ENCODE data around the gene SIRT3. TPM values are rescaled to one million over a fixed set of nuclear protein-coding genes. Genes with fewer than 3 reads are reported as not detected.

The SIRT3 gene
- total RNA-seq, 1 donor = 10.4 TPM

DNA sequence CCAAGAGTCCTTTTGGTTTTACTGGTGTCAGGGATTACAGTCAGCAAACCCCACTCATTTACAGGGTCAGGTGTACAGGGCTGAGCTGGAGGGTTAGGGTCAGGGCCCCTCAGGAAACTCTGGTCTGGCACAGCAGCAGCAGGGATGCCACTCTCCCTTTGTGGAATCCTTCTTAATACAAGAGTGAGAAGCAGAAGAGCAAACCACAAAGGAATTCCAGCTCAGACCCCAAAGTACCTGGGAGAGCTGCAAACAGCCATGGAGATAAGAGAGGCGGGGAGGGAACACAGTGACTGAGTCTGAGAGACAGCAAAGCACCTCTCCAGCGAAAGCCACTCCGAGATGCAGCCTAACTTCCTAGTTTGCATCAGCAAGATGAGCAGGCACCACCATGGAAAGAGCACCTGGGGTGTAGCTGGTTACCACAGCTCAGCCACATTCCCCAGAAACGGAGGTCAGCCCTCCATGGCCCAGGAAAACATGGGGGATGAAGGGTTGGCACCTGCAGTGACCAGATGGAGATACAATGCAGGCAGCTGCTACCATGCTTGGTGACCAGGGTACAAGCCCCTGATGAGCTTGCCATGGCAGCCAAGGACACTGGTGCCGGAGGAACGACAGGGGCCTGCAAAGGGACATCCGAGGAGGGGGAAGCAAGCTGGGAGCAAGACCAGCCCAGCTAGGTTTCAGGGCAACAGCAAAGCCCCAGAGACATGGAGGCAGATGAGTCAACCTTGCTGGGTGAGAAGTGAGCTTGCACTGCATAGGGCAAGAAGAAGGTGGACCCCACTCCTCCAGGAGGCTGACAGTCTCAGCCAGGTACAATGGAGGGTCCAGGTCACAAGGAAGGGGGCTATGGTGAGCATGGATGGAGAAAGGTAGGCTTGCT, 32.8 kb downstream of the SIRT3 start:
- TF ChIP-seq, protein P1, sequence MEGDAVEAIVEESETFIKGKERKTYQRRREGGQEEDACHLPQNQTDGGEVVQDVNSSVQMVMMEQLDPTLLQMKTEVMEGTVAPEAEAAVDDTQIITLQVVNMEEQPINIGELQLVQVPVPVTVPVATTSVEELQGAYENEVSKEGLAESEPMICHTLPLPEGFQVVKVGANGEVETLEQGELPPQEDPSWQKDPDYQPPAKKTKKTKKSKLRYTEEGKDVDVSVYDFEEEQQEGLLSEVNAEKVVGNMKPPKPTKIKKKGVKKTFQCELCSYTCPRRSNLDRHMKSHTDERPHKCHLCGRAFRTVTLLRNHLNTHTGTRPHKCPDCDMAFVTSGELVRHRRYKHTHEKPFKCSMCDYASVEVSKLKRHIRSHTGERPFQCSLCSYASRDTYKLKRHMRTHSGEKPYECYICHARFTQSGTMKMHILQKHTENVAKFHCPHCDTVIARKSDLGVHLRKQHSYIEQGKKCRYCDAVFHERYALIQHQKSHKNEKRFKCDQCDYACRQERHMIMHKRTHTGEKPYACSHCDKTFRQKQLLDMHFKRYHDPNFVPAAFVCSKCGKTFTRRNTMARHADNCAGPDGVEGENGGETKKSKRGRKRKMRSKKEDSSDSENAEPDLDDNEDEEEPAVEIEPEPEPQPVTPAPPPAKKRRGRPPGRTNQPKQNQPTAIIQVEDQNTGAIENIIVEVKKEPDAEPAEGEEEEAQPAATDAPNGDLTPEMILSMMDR (IDR thresholded peaks at IDR 0.05; ENCODE audit: insufficient read depth, low read depth, low read length) = no peak
- no peak overlapping the region for H3K4me3 ChIP-seq (ENCODE audit: low read depth, low read length)
- no peak for DNase-seq (ENCODE audit: low read depth)

DNA sequence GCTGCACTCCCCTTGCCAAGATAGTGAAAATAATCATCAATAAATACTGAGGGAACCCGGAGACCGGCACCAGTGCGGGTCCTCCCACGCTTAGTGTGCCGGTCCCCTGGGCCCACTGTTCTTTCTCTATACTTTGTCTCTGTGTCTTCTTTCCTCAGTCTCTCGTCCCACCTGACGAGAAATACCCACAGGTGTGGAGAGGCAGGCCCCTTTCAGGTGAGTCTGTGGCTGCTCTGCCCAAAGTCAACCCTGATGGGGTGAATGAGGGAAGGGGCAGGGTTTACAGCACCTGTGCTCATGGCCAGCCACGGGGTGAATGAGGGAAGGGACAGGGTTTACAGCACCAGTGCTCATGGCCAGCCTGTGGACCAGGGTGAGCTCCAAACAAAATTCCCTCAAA, 33.7 kb downstream of the SIRT3 start:
- no peak for DNase-seq (ENCODE audit: low read depth)
- TF ChIP-seq, protein P1 (IDR thresholded peaks at IDR 0.05; ENCODE audit: insufficient read depth, low read depth, low read length) = no peak
- no peak overlapping the region for H3K4me3 ChIP-seq (ENCODE audit: low read depth, low read length)

DNA sequence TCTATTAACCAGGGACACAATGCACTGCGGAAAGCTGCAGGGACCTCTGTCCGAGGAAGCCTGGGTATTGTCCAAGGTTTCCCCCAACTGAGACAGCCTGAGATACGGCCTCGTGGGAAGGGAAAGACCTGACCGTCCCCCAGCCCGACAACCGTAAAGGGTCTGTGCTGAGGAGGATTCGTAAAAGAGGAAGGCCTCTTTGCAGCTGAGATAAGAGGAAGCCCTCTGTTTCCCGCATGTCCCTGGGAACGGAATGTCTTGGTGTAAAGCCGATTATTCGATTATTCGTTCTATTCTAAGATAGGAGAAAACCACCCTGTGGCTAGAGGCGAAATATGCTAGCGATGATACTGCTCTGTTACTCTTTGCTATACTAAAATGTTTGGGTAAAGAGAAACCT, 34.2 kb downstream of the SIRT3 start:
- no peak overlapping the region for H3K4me3 ChIP-seq (ENCODE audit: low read depth, low read length)
- DNase-seq (ENCODE audit: low read depth) = no peak
- TF ChIP-seq, protein P1 (IDR thresholded peaks at IDR 0.05; ENCODE audit: insufficient read depth, low read depth, low read length) = no peak

DNA sequence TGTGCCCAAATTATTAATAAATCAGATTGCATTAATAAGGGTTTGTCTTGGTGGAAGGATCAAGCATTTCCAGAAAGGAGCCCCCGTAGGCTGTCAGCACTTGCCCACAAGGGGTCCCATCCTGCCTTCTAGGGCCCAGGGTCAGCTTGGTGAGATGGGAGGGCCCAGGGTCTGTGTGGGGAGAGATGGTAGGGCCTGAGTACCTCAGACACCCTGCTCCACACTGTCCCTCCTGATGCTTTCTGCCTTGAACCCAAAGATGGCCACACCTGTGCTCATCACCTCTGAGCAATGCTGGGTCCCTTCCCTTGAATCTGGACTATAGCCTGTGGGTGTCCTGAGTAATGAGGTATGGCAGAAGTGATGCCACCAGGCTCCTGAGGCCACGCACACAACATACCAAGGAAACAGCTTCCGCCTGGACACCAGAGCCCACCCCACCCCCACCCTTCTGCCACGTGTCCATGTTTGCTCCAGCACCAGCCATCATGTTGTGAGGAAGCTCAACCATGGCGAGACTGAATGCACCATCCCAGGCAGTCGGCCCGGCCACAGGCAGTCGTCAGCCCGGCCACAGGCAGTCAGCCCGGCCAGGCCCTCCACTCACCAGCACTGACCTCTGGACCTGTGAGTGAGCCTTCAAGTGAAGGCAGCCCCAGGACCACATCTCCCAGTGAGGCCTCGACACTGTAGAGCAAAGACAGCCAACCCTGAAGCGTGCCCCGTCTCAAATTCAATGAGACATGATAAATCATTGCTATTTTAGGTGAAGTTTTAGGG, 35.7 kb downstream of the SIRT3 start:
- no peak for DNase-seq (ENCODE audit: low read depth)
- H3K4me3 ChIP-seq (ENCODE audit: low read depth, low read length) = no peak overlapping the region
- TF ChIP-seq, protein P1 (IDR thresholded peaks at IDR 0.05; ENCODE audit: insufficient read depth, low read depth, low read length) = no peak

DNA sequence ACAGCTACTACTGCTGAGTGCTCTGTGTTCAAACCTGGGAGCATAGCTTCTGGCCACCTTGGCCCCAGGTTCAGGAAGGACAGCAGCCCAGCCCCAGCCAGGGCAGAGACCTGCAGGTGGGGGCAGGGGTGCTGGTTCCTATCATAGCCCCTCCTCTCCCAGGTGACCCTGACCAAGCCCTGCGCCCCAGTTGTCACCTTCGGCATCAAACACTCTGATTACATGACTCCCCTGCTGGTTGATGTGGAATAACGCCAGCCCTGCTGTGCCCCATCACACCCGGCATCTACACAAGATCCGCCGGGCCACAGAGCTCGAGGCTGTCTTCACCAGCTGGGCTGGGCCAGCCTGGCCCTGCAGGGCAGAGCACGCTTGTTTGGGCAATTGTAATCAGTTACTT, 36.4 kb downstream of the SIRT3 start:
- no peak overlapping the region for H3K4me3 ChIP-seq (ENCODE audit: low read depth, low read length)
- TF ChIP-seq, protein P1 (IDR thresholded peaks at IDR 0.05; ENCODE audit: insufficient read depth, low read depth, low read length) = no peak
- no peak for DNase-seq (ENCODE audit: low read depth)

DNA sequence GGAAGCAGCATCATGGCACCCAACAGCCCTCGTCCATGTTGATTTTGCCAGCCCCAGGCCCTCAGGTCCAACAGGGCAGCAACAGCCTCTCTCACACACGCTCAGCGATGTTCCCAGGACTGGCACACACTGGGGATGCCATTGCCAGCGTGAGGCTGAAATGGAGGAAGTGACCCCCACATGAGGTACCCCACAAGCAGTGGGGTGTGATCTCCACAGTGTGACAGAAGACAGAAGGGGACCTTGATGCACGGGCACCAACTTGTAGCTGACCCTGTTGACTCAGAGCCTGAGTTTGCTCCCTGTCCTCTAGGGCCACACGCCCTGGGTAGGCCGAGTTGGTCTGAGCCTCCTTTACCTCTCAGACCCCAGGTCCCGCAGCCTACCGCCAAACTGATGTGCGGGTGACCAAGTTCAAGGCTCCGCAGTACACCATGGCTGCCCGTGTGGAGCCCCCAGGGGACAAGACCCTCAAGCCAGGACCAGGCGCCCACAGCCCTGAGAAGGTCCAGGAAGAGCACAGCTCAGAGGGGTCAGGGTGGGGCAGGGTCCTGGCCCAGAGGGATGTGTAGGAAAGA, 37.0 kb downstream of the SIRT3 start:
- no peak for DNase-seq (ENCODE audit: low read depth)
- H3K4me3 ChIP-seq (ENCODE audit: low read depth, low read length) = no peak overlapping the region
- TF ChIP-seq, protein P1 (IDR thresholded peaks at IDR 0.05; ENCODE audit: insufficient read depth, low read depth, low read length) = no peak
